CD14-positive monocyte (primary cell): ENCODE results near the gene AHCYL1. TPM values are rescaled to one million over a fixed set of nuclear protein-coding genes. Genes with fewer than 3 reads are reported as not detected.

Source experiments
- DNase-seq, 3 donors: peaks; one replicate each; pipeline ENCODE4 v3.0.0-alpha.2; 2011 to 2022
- H2AFZ ChIP-seq: 2 replicates; pipeline ENCODE4 v1.6.0; 2012; ENCODE audit warnings: mild to moderate bottlenecking, low read depth, low read length, inconsistent platforms; ENCODE audit not compliant: insufficient read depth, poor library complexity, severe bottlenecking
- H3K27ac ChIP-seq, 2 donors: 1 replicate in 1 of 2; 2 replicates in 1 of 2; pipeline ENCODE4 v1.5.1; 2012 to 2013; ENCODE audit warnings: low read length in 2 of 2, control low read depth in 1 of 2, inconsistent platforms in 1 of 2, low read depth in 1 of 2, mild to moderate bottlenecking in 1 of 2
- H3K27me3 ChIP-seq, 2 donors: one replicate each; pipeline versions ENCODE4 v1.6.0 to v1.6.1; 2011 to 2013; ENCODE audit warnings: low read length in 2 of 2; ENCODE audit not compliant: control insufficient read depth in 2 of 2, insufficient read depth in 2 of 2
- H3K36me3 ChIP-seq, 2 donors: replicated peaks in 1 of 2; 1 replicate in 1 of 2; 2 replicates in 1 of 2; pipeline versions ENCODE4 v1.5.1 to v1.6.1; 2012 to 2013; ENCODE audit warnings: low read length in 2 of 2, control low read depth in 1 of 2, inconsistent platforms in 1 of 2, mild to moderate bottlenecking in 1 of 2; ENCODE audit not compliant: insufficient read depth in 2 of 2, control insufficient read depth in 1 of 2
- H3K4me1 ChIP-seq, 2 donors: 1 replicate in 1 of 2; 2 replicates in 1 of 2; pipeline versions ENCODE4 v1.5.1 to v1.6.1; 2012 to 2013; ENCODE audit warnings: low read length in 2 of 2, control low read depth in 1 of 2, inconsistent platforms in 1 of 2, mild to moderate bottlenecking in 1 of 2, moderate library complexity in 1 of 2; ENCODE audit not compliant: insufficient read depth in 2 of 2, control insufficient read depth in 1 of 2
- H3K4me2 ChIP-seq: replicated peaks from 2 replicates; pipeline ENCODE3; 2012; ENCODE audit warnings: low read length, moderate library complexity, mild to moderate bottlenecking; ENCODE audit not compliant: poor library complexity, severe bottlenecking; ENCODE audit errors: extremely low read depth
- H3K4me3 ChIP-seq, 3 experiments: fragments of 200-600 bp in 1 of 3; sonication (generic) in 1 of 3; replicated peaks in 1 of 3; 1 replicate in 2 of 3; 2 replicates in 1 of 3; pipeline ENCODE4 v1.5.1; 2011 to 2013; ENCODE audit warnings: low read length in 3 of 3, mild to moderate bottlenecking in 3 of 3, control low read depth in 2 of 3, low read depth in 2 of 3, inconsistent platforms in 1 of 3, moderate library complexity in 1 of 3
- H3K79me2 ChIP-seq: 2 replicates; pipeline ENCODE4 v1.6.0; 2012; ENCODE audit warnings: mild to moderate bottlenecking, control low read depth, inconsistent platforms, low read length, moderate library complexity; ENCODE audit not compliant: insufficient read depth
- H3K9ac ChIP-seq: 2 replicates; pipeline ENCODE4 v1.6.0; 2017; ENCODE audit warnings: low read length, mild to moderate bottlenecking; ENCODE audit not compliant: insufficient read depth, poor library complexity, severe bottlenecking
- H3K9me3 ChIP-seq, 2 donors: replicated peaks in 1 of 2; 1 replicate in 1 of 2; 2 replicates in 1 of 2; pipeline versions ENCODE4 v1.5.1 to v1.6.1; 2012 to 2013; ENCODE audit warnings: low read length in 2 of 2, control low read depth in 1 of 2; ENCODE audit not compliant: control insufficient read depth in 1 of 2, insufficient read depth in 1 of 2
- H4K20me1 ChIP-seq: 2 replicates; pipeline ENCODE4 v1.6.0; 2012; ENCODE audit warnings: mild to moderate bottlenecking, low read length, control low read depth, moderate library complexity; ENCODE audit not compliant: insufficient read depth
- H3K27ac Mint-ChIP-seq, 7 donors: one replicate each; pipeline ENCODE4 v1.8.0; 2020; ENCODE audit warnings: mild to moderate bottlenecking in 7 of 7, mixed read lengths in 7 of 7, moderate library complexity in 6 of 7, inconsistent platforms in 2 of 7
- H3K27me3 Mint-ChIP-seq, 3 donors: one replicate each; pipeline ENCODE4 v1.8.0; 2021 to 2022; ENCODE audit warnings: low read depth in 3 of 3, mild to moderate bottlenecking in 3 of 3, mixed read lengths in 3 of 3, moderate library complexity in 3 of 3, inconsistent platforms in 1 of 3
- H3K36me3 Mint-ChIP-seq, 2 donors: one replicate each; pipeline ENCODE4 v1.8.0; 2020; ENCODE audit warnings: mixed read lengths in 2 of 2, inconsistent platforms in 1 of 2, mild to moderate bottlenecking in 1 of 2
- H3K4me1 Mint-ChIP-seq: one replicate; pipeline ENCODE4 v1.8.0; 2020; ENCODE audit warnings: mild to moderate bottlenecking, mixed read lengths
- H3K4me3 Mint-ChIP-seq, 2 donors: one replicate each; pipeline ENCODE4 v1.8.0; 2020; ENCODE audit warnings: mild to moderate bottlenecking in 2 of 2, mixed read lengths in 2 of 2, moderate library complexity in 1 of 2
- H3K9me3 Mint-ChIP-seq, 7 donors: one replicate each; pipeline ENCODE4 v1.8.0; 2020 to 2022; ENCODE audit warnings: mixed read lengths in 7 of 7, mild to moderate bottlenecking in 6 of 7, moderate library complexity in 6 of 7, inconsistent platforms in 2 of 7
- WGBS: methylation state at CpG from one replicate; pipeline ENCODE4 v1.1.5; 2013; ENCODE audit warnings: missing lambda C conversion rate; ENCODE audit not compliant: insufficient coverage; 5-methylcytosine and 5-hydroxymethylcytosine counted together
- intact Hi-C, 2 donors: fragments of 100-400 bp; cut with micrococcal nuclease; formaldehyde crosslinking; loops; one replicate each; pipeline versions ENCODE4 v1.15.0 to v1.15.1; 2023
- polyA plus RNA-seq, 3 donors: library from polyadenylated mRNA; depleted of rRNA in 1 of 3; unstranded in 2 of 3; stranded (reverse) in 1 of 3; fragments of 300-500 nt in 2 of 3; fragments of >200 nt in 1 of 3; fragmentation: Illumina TruSeq in 2 of 3; gene quantifications; 1 replicate in 2 of 3; 2 replicates in 1 of 3; pipeline ENCODE4 v1.2.3, GENCODE V29; 2012 to 2021
- TF ChIP-seq, protein P1 (sequence below): fragments of 200-600 bp; IDR thresholded peaks from one replicate; pipeline ENCODE4 v1.8.0; 2022; ENCODE audit warnings: antibody characterized with exemption, mild to moderate bottlenecking

Gene AHCYL1
- polyA plus RNA-seq, 3 donors: 39.1 to 63.9 (median 48.8) TPM

- no peak overlapping the region for H3K27ac Mint-ChIP-seq
- no peaks in the 10 kb centered on the region for H3K9me3 ChIP-seq
- WGBS: 69% methylated on average over 8 of the region's 10 CpGs
- peak in 1 of 3 donors; percentile 9 for DNase-seq
- no peak overlapping the region for H3K4me3 ChIP-seq
- no peaks in the 10 kb centered on the region for H3K27me3 ChIP-seq
- no peaks in the 10 kb centered on the region for H3K79me2 ChIP-seq
- no peaks in the 10 kb centered on the region for H3K36me3 Mint-ChIP-seq
- peaks cover 0 to 2% of the 10 kb centered on the region in 2 donors for H3K4me1 ChIP-seq
- peaks cover 15% of the 10 kb centered on the region for H3K4me1 Mint-ChIP-seq
- peaks cover 0 to 3% (median 0%) of the 10 kb centered on the region in 7 donors for H3K9me3 Mint-ChIP-seq
- H2AFZ ChIP-seq: no peak overlapping the region
- peak overlapping the region in 1 of 2 donors; percentile 7 for H3K4me3 Mint-ChIP-seq
- TF ChIP-seq, protein P1, sequence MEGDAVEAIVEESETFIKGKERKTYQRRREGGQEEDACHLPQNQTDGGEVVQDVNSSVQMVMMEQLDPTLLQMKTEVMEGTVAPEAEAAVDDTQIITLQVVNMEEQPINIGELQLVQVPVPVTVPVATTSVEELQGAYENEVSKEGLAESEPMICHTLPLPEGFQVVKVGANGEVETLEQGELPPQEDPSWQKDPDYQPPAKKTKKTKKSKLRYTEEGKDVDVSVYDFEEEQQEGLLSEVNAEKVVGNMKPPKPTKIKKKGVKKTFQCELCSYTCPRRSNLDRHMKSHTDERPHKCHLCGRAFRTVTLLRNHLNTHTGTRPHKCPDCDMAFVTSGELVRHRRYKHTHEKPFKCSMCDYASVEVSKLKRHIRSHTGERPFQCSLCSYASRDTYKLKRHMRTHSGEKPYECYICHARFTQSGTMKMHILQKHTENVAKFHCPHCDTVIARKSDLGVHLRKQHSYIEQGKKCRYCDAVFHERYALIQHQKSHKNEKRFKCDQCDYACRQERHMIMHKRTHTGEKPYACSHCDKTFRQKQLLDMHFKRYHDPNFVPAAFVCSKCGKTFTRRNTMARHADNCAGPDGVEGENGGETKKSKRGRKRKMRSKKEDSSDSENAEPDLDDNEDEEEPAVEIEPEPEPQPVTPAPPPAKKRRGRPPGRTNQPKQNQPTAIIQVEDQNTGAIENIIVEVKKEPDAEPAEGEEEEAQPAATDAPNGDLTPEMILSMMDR: no peak
- H4K20me1 ChIP-seq: no peaks in the 10 kb centered on the region
- intact Hi-C loops: no loop called here
- H3K9ac ChIP-seq: no peak overlapping the region
- H3K27ac ChIP-seq: no peak overlapping the region
- no peak overlapping the region for H3K4me2 ChIP-seq
- H3K27me3 Mint-ChIP-seq: peaks cover 3 to 7% (median 3%) of the 10 kb centered on the region in 3 donors
- no peaks in the 10 kb centered on the region for H3K36me3 ChIP-seq
Measured at GRCh38 chr1:109947582-109948284, 36.8 kb upstream of the AHCYL1 start.

DNA sequence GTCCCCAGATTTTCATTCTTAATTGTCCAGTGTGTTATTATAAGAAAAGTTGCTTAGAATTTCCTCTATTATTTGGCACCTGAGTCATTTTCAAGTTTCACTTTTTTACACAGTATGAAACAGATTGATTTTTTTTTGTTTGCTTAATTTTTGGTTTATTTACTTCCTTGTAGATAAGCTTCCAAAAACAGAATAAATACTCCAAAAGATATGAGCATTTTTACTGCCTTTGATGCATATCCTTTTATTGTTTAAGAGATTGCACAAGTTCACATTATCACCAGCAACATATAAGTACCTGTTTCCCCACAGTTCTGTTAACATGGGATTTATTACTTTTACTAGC lies 36.3 kb upstream of the AHCYL1 start:
- Mint-ChIP-seq H3K36me3 (no peaks in the 10 kb centered on the region), H3K4me3 (no peak overlapping the region), H3K9me3 (peaks cover 0 to 3% (median 0%) of the 10 kb centered on the region in 7 donors), H3K4me1 (peaks cover 15% of the 10 kb centered on the region), H3K27ac (no peak overlapping the region), H3K27me3 (peaks cover 3 to 7% (median 3%) of the 10 kb centered on the region in 3 donors)
- intact Hi-C loops: no loop called here
- H4K20me1 ChIP-seq: no peaks in the 10 kb centered on the region
- H2AFZ ChIP-seq: no peak overlapping the region
- H3K9me3 ChIP-seq: no peaks in the 10 kb centered on the region
- H3K79me2 ChIP-seq: no peaks in the 10 kb centered on the region
- TF ChIP-seq, protein P1: no peak
- no peak overlapping the region for H3K27ac ChIP-seq
- no peaks in the 10 kb centered on the region for H3K27me3 ChIP-seq
- no peak overlapping the region for H3K4me3 ChIP-seq
- H3K36me3 ChIP-seq: no peaks in the 10 kb centered on the region
- no peak overlapping the region for H3K9ac ChIP-seq
- no peak for DNase-seq
- H3K4me2 ChIP-seq: no peak overlapping the region
- peaks cover 0 to 2% of the 10 kb centered on the region in 2 donors for H3K4me1 ChIP-seq
